Progenitor cell of endocrine pancreas (in vitro differentiated cells): ENCODE results near the gene FAM217B. TPM values are rescaled to one million over a fixed set of nuclear protein-coding genes. Genes with fewer than 3 reads are reported as not detected.

Experiments used
- DNase-seq: peaks from one replicate; pipeline ENCODE4 v3.0.0; 2021; ENCODE audit warnings: low spot score; ENCODE audit not compliant: unreplicated experiment
- H3K27ac Mint-ChIP-seq: 2 replicates; pipeline ENCODE4 v1.8.0; 2021; ENCODE audit warnings: mild to moderate bottlenecking, moderate library complexity, mixed read lengths
- H3K27me3 Mint-ChIP-seq: 2 replicates; pipeline ENCODE4 v1.8.0; 2021; ENCODE audit warnings: mixed read lengths
- H3K36me3 Mint-ChIP-seq: 2 replicates; pipeline ENCODE4 v1.8.0; 2022; ENCODE audit warnings: mixed read lengths; ENCODE audit not compliant: insufficient read depth
- H3K4me1 Mint-ChIP-seq: 2 replicates; pipeline ENCODE4 v1.8.0; 2021; ENCODE audit warnings: low read depth, mixed read lengths
- H3K4me3 Mint-ChIP-seq: 2 replicates; pipeline ENCODE4 v1.8.0; 2021; ENCODE audit warnings: low read depth, mild to moderate bottlenecking, moderate library complexity, mixed read lengths
- H3K9me3 Mint-ChIP-seq: 2 replicates; pipeline ENCODE4 v1.8.0; 2021; ENCODE audit warnings: low read depth, mixed read lengths
- CTCF ChIP-seq: fragments of 200-600 bp; sonication (generic); IDR thresholded peaks from one replicate; pipeline ENCODE4 v1.5.0; 2021; ENCODE audit warnings: antibody characterized with exemption, mild to moderate bottlenecking; ENCODE audit not compliant: unreplicated experiment
- total RNA-seq: library from RNA; stranded (reverse); gene quantifications from 2 replicates; pipeline ENCODE4 v1.2.1, GENCODE V29; 2021

Gene FAM217B
- total RNA-seq, 1 donor from 2014 or later: 18.0 TPM

- no peaks in the 10 kb centered on the region for H3K36me3 Mint-ChIP-seq
- H3K4me1 Mint-ChIP-seq: peaks cover 29% of the 10 kb centered on the region
- no peak overlapping the region for H3K4me3 Mint-ChIP-seq
- no peaks in the 10 kb centered on the region for H3K27me3 Mint-ChIP-seq
- DNase-seq: no peak
- no peaks in the 10 kb centered on the region for H3K9me3 Mint-ChIP-seq
- no peak for TF ChIP-seq CTCF
- no peak overlapping the region for H3K27ac Mint-ChIP-seq
These were observed 14.8 kb upstream of the FAM217B start for GRCh38 chr20:59925359-59925758.

- no peak for DNase-seq
- Mint-ChIP-seq H3K27ac (no peak overlapping the region), H3K4me1 (peaks cover 29% of the 10 kb centered on the region), H3K36me3 (no peaks in the 10 kb centered on the region), H3K27me3 (no peaks in the 10 kb centered on the region), H3K4me3 (no peak overlapping the region), H3K9me3 (no peaks in the 10 kb centered on the region)
- TF ChIP-seq CTCF: no peak
These were observed 14.3 kb upstream of the FAM217B start for GRCh38 chr20:59925899-59926298.

GRCh38 chr20:59931511-59932312, 8.5 kb upstream of the FAM217B start:
- peaks cover 2% of the 10 kb centered on the region for H3K36me3 Mint-ChIP-seq
- H3K4me3 Mint-ChIP-seq: peak overlapping the region; percentile 61
- no peak for TF ChIP-seq CTCF
- no peak for DNase-seq
- H3K27ac Mint-ChIP-seq: peak overlapping the region; percentile 84
- peaks cover 3% of the 10 kb centered on the region for H3K9me3 Mint-ChIP-seq
- peaks cover 14% of the 10 kb centered on the region for H3K27me3 Mint-ChIP-seq
- peaks cover 22% of the 10 kb centered on the region for H3K4me1 Mint-ChIP-seq

- Mint-ChIP-seq H3K27me3 (peaks cover 14% of the 10 kb centered on the region), H3K36me3 (peaks cover 2% of the 10 kb centered on the region), H3K4me3 (peak overlapping the region; percentile 48), H3K9me3 (peaks cover 3% of the 10 kb centered on the region), H3K4me1 (peaks cover 21% of the 10 kb centered on the region), H3K27ac (no peak overlapping the region)
- no peak for DNase-seq
- no peak for TF ChIP-seq CTCF
These were observed 7.4 kb upstream of the FAM217B start for GRCh38 chr20:59932616-59933295.

- TF ChIP-seq CTCF: no peak
These were observed 6.8 kb upstream of the FAM217B start, which contains the start of gene SYCP2 for GRCh38 chr20:59933296-59933848. SYCP2 (minus strand) TSS chr20:59933637; CDS start chr20:59922413, 11,224 bp downstream.

More at GRCh38 chr20:59933296-59933848, 6.8 kb upstream of the FAM217B start, which contains the start of gene SYCP2:
- Mint-ChIP-seq H3K27me3 (peaks cover 14% of the 10 kb centered on the region), H3K27ac (peak within 1 kb of the TSS; percentile 49), H3K4me3 (peak within 1 kb of the TSS; percentile 67), H3K4me1 (peaks cover 25% of the 10 kb centered on the region), H3K9me3 (peaks cover 3% of the 10 kb centered on the region), H3K36me3 (peaks cover 7% of the 10 kb centered on the region)
- DNase-seq: no peak
